HEK293 (cell line): ENCODE measurements around the gene PIK3R5.

Experiments used
- CTCF ChIP-seq: fragments of 450-650 bp; formaldehyde crosslinking; IDR thresholded peaks from 2 replicates; pipeline ENCODE4 v1.5.1; 2016; ENCODE audit warnings: missing biosample characterization, missing genetic modification characterization
- ZBTB17 ChIP-seq: fragments of 450-650 bp; formaldehyde crosslinking; IDR thresholded peaks from 2 replicates; pipeline ENCODE4 v1.5.1; 2016; ENCODE audit warnings: missing biosample characterization, missing genetic modification characterization
- ZNF132 ChIP-seq: fragments of 450-650 bp; formaldehyde crosslinking; IDR thresholded peaks from 2 replicates; pipeline ENCODE4 v1.5.1; 2017; ENCODE audit warnings: missing biosample characterization, missing genetic modification characterization, borderline replicate concordance
- ZNF133 ChIP-seq: fragments of 450-650 bp; formaldehyde crosslinking; IDR thresholded peaks from 2 replicates; pipeline ENCODE4 v1.5.1; 2016; ENCODE audit warnings: missing biosample characterization, missing genetic modification characterization
- ZNF223 ChIP-seq: fragments of 450-650 bp; formaldehyde crosslinking; IDR thresholded peaks from 2 replicates; pipeline ENCODE4 v1.5.1; 2016; ENCODE audit warnings: missing biosample characterization, missing genetic modification characterization
- ZNF248 ChIP-seq: fragments of 450-650 bp; formaldehyde crosslinking; IDR thresholded peaks from 2 replicates; pipeline ENCODE4 v1.5.1; 2017; ENCODE audit warnings: missing biosample characterization, missing genetic modification characterization
- ZNF292 ChIP-seq: fragments of 450-650 bp; formaldehyde crosslinking; IDR thresholded peaks from 2 replicates; pipeline ENCODE4 v1.5.1; 2016; ENCODE audit warnings: low read depth, missing biosample characterization, missing genetic modification characterization, borderline replicate concordance
- ZSCAN30 ChIP-seq: fragments of 450-650 bp; IDR thresholded peaks from 2 replicates; pipeline ENCODE4 v1.5.1; 2018; ENCODE audit warnings: missing biosample characterization, mild to moderate bottlenecking, missing genetic modification characterization, moderate library complexity

GRCh38 chr17:8888704-8889302, 76.7 kb downstream of the PIK3R5 start:
- TF ChIP-seq ZNF248 (no peak), ZNF132 (tag by site-specific recombination) (no peak), ZNF133 (tag by site-specific recombination) (no peak), ZBTB17 (tag by site-specific recombination) (no peak), ZNF292 (no peak), ZSCAN30 (no peak), ZNF223 (no peak), CTCF (no peak)
